GM21526 (cell line): ENCODE measurements around the gene EXOC2.

Experiments used
- ATAC-seq: cut with Tn5 transposase; IDR thresholded peaks from one replicate; pipeline ENCODE4 v1.9.1; 2021; ENCODE audit warnings: moderate library complexity; ENCODE audit not compliant: unreplicated experiment, low FRiP score

The EXOC2 gene

GRCh38 chr6:505374-505773 is 187.6 kb downstream of the EXOC2 start:
- ATAC-seq, result no peak

- no peak for ATAC-seq
Observed at GRCh38 chr6:504446-504980, 188.4 kb downstream of the EXOC2 start.

DNA sequence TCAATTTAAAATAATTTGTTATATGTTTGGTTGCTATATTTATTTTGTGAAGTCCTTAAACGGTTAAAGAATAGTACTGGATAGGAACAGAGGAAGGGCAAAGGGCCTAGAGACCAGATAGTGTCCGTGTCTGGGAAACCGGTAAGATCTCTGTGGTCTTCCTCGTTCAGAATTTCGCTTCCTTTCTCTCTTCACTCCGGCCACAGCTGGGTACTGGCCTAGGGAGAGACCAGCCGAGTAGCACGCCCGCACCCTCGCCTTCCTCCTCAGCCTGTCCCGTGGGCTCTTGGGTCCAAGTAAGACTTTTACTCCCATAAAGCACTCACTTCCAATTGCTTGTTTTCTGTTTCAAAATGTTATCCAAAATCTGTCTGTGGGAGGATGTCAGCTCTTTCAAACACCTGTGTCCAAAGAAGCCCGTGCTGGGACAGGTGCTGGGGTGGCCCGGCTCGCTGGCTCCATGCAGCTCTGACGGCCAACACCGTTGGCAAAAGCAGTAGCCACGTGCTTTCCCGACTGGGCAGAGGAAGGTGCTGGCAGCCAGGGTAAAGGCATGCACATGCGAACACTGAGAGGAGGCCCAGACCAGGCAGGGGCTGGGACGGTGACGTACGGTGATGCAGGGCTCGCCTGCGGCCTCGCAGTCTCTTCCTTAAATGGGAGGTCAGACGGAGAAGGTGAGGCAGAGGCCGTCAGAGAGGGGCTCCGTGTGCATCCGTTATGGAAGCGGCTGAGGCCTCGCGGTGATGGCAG is 189.2 kb downstream of the EXOC2 start:
- no peak for ATAC-seq

DNA sequence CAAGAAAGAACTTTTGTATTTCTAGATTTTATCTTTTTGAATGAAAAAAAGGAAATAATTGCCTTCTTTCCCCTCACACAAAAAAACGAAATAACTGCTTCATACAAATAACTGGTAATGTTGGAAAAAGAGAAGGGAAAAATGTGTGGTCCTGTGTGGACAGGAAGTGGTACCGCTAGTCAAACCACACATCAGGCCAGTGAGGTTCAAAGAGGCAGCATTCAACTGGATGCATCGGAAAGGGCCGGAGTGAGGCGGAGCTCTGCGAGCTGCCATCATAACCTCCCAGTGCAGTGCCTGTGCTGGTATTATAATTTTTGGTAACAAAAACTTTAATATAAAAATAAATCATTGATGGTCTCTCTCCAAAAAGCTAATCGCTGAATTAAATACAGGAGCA is 190.2 kb downstream of the EXOC2 start:
- no peak for ATAC-seq

- ATAC-seq, result no peak
Observed at GRCh38 chr6:501891-502601, 190.9 kb downstream of the EXOC2 start.

- ATAC-seq, result no peak
Observed at GRCh38 chr6:499617-500016, 193.3 kb downstream of the EXOC2 start.

DNA sequence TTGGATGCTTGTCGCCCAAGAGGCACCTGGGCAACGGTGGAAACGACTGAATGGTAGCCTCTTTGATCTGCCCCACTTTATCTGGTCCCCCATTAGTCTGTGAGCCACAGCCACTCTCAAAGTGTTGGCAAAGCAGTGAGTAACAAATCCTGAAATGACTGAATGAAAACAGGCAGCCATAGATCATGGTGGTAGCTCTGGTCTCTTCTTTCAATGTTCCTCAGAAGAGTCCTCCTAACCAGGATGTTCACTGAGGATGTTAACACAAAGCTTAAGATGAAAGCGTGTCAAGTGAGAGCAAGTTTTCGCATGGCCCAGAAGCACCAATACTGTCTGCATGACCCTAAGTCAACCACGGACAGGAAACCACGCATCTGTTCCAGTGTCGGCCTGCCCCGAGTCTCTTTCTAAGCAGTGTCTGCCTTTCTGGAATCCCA is 194.1 kb downstream of the EXOC2 start:
- ATAC-seq, result peak; percentile 54

- no peak for ATAC-seq
Observed at GRCh38 chr6:497258-497657, 195.7 kb downstream of the EXOC2 start.

GRCh38 chr6:496649-497048 is 196.3 kb downstream of the EXOC2 start:
- ATAC-seq, result no peak

DNA sequence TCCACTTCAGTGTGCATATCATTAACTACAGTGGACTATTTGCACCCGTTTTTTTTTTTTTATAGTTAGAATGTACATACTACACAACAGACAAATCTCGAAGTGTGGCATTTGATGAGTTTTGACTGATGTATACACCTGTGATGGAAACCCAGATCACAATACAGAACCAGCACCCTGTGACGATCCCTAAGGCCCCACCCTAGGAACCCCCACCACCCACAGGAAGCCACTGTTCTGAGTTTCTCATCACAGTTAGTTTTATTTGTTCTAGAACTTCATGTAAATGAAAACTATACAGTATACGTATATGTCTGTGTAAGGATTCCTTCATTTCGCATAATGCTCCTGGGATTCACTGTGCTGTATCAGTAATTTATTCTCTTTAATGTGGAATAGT is 198.5 kb downstream of the EXOC2 start:
- ATAC-seq, result no peak

DNA sequence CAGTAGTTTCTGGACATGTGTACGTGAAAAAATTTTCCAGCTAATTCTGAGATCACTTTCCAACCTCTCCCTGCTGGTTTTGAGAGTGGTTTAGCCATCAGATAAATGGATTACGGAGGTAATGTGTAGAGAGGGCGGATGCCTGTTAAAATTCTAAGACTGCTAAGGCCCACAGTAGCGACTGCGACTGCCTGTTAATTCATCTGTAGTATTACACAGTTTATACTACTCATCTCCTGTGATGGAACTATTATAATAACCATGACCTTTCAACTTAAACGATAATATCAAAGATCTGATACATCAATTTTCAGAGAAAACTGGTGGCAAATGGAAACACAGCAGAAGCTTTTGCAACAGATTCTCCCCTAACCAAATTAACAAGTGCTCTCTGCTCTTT is 199.1 kb downstream of the EXOC2 start:
- ATAC-seq, result no peak

GRCh38 chr6:492816-493414 is 200.0 kb downstream of the EXOC2 start:
- no peak for ATAC-seq

DNA sequence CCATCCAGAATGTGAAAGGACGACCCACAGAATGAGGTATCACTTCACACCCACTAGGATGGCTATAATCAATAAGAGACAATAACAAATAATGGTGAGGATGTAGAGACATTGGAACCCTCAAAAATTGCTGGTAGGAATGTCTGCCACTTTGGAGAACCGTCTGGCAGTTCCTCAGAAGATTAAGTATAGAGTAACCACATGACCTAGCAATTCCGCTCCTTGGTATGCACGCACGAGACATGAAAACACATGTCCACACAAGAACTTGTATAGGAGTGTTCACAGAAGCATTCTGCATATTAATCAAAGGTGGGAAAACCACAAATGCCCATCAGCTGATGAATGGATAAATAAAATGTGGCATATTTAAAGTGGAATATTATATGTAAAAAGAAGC is 200.8 kb downstream of the EXOC2 start:
- ATAC-seq, result no peak

- no peak for ATAC-seq
Observed at GRCh38 chr6:491233-491632, 201.7 kb downstream of the EXOC2 start.

DNA sequence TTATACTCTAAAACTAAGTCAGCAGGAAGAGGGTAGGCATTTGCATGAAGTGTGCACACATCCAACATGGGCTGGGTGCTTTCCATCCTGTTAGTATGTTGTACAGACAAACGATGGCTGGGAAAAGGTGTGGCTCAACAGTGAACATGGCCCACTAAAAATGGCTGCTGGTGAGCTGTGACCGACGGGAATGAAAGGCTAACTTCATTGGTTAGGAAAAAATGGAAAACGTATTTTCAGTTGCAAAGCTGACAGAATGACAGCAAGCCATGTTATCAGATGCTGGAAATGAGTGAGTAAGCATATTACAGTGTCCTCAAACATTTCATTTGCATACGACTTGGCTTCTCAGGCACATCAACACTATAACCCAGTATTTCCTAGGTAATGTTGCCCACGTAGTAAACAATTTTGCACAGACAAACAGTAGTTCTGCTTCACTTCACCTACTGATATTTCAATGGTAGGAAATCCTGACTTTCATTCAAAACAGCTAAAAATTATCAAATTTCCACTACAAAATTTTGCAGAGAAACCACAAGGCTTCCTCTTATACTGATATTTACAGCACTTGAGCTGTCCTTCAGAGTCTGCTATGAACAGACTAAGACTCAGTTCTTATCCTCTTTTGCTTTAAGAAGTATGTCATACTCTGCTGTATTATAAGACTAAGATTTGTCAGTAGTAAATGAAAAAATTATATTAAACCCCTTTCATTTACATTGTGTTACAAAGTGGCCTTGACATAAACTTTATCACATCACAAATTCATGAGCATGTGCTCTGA is 202.5 kb downstream of the EXOC2 start:
- ATAC-seq, result no peak

DNA sequence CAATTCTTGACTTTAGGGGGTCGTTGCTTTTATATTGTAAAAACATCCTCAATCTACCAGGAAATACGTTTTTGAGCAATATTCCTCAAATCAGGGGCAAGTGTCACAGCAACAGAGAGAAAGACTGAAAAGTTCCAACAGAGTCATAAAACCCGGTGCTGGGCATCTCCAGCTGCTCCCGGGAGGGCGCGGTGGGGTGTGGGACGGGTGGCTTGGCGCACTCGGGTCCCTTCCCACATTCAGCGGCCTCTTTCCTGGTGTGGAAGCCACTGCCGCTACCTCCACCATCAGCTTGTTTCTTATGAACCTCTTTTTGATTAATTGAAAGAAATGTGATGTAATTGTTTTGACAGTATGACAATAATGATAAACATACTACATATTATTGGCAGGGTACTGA is 203.2 kb downstream of the EXOC2 start:
- no peak for ATAC-seq

- no peak for ATAC-seq
Observed at GRCh38 chr6:489001-489400, 203.9 kb downstream of the EXOC2 start.

GRCh38 chr6:487956-488355 is 205.0 kb downstream of the EXOC2 start:
- ATAC-seq, result no peak

DNA sequence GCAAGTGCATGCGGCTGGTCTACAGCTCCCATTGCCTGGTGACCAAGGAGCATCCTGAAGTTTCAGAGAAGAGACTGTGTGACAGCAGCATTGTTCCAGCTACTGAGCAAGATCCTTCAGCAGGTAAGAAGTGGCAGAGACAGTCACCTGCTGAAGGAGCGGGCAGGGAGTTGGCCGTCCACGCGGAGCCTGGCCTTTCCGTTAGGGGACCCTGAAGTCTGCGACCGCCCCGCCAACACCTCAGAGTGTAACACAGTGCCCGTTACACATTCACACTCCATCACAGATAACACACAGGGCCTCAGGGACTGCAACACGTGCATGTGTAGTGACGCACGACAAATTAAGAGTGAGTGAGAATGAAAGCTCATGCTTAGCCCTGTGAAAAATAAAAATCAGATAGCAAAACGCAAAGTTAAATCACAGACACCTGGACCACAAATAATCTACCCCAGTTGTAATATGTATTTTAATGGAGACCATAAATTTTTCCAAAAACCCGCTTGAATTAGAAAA is 207.2 kb downstream of the EXOC2 start:
- ATAC-seq, result no peak

DNA sequence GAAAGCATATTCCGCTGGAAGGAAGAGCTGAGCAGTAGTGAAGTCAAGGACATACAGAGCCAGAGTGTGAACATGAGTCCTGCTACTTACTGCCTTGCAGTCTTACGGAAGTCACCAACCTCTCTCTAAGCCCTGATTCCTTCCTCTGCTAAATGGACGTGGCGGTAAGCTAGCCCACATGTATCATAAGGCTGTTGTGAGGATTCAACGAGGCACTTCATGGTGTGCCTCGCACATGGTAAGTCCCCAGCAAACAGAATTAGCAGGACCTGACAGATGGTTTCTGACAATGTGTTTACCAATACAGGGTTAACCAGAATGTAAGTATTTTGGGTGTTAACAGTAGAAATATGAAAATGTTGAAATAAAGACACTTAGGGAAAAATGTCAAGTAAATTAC is 208.2 kb downstream of the EXOC2 start:
- no peak for ATAC-seq
